ENCODE data around the gene PCBP2. TPM values are rescaled to one million over a fixed set of nuclear protein-coding genes. Genes with fewer than 3 reads are reported as not detected.
"Not testable (repeated sequence)": the region's sequence is repeated elsewhere in the genome, so short reads cannot be mapped to it uniquely, and the experiment has no call there.

Gene PCBP2
- total RNA-seq, 2 experiments from 2014 or later, result 995 to 1,012 TPM

GRCh38 chr12:53430116-53430515 lies 21.8 kb upstream of the PCBP2 start:
- ChIA-PET CTCF (interaction anchor here (0.9 to 2.0 kb wide), 2 partner anchors 8 to 48 kb away, joined by 3 to 5 read pairs; no protein-coding TSS in a partner anchor), POLR2A (no interaction called here)

GRCh38 chr12:53431187-53431586 lies 20.7 kb upstream of the PCBP2 start:
- POLR2A ChIA-PET, result no interaction called here
- CTCF ChIA-PET, result interaction anchor here (0.6 to 2.0 kb wide), 4 partner anchors 10 to 49 kb away, joined by 3 to 5 read pairs (median 3); no protein-coding TSS in a partner anchor

- CTCF ChIA-PET, result not testable (repeated sequence)
- POLR2A ChIA-PET, result interaction anchor here (0.7 kb wide), 1 partner anchor 18 kb away, joined by 3 read pairs; no protein-coding TSS in a partner anchor
These were observed 16.6 kb upstream of the PCBP2 start for GRCh38 chr12:53435326-53435725.

- CTCF ChIA-PET, result interaction anchor here (2.5 kb wide), 1 partner anchor 87 kb away, joined by 8 read pairs; no protein-coding TSS in a partner anchor
- POLR2A ChIA-PET, result interaction anchor here (0.7 kb wide), 2 partner anchors 18 to 116 kb away, joined by 3 to 4 read pairs; no protein-coding TSS in a partner anchor
These were observed 12.3 kb upstream of the PCBP2 start for GRCh38 chr12:53439582-53439981.

- POLR2A ChIA-PET, result interaction anchor here (0.6 to 1.1 kb wide), 2 partner anchors 13 to 97 kb away, joined by 4 to 5 read pairs; no protein-coding TSS in a partner anchor
- CTCF ChIA-PET, result interaction anchor here (0.7 to 2.5 kb wide), 7 partner anchors 10 to 220 kb away, joined by 3 to 8 read pairs (median 6); no protein-coding TSS in a partner anchor
These were observed 10.7 kb upstream of the PCBP2 start, which contains the start of gene PRR13 for GRCh38 chr12:53441040-53441833. TSS of gene PRR13 (plus strand) at chr12:53441734. CDS start at chr12:53442715, 981 bp downstream.

- CTCF ChIA-PET, result no interaction called here
- POLR2A ChIA-PET, result interaction anchor here (0.7 kb wide), 1 partner anchor 30 kb away, joined by 7 read pairs; no protein-coding TSS in a partner anchor
These were observed 7.9 kb upstream of the PCBP2 start for GRCh38 chr12:53443955-53444354.

GRCh38 chr12:53444593-53445325 lies 7.1 kb upstream of the PCBP2 start:
- ChIA-PET CTCF (interaction anchor here (0.7 kb wide), 1 partner anchor 14 kb away, joined by 3 read pairs; no protein-coding TSS in a partner anchor), POLR2A (interaction anchor here (0.7 kb wide), 1 partner anchor 30 kb away, joined by 7 read pairs; no protein-coding TSS in a partner anchor)

GRCh38 chr12:53450936-53451335 lies 966 bp upstream of the PCBP2 start:
- POLR2A ChIA-PET, result interaction anchor here (0.6 kb wide), 2 partner anchors 8 to 43 kb away, joined by 3 read pairs; no protein-coding TSS in a partner anchor
- CTCF ChIA-PET, result interaction anchor here (0.6 to 2.0 kb wide), 4 partner anchors 26 to 128 kb away, joined by 3 to 5 read pairs (median 4); no protein-coding TSS in a partner anchor

GRCh38 chr12:53452159-53453077 lies 516 bp downstream of the PCBP2 start:
- CTCF ChIA-PET, result interaction anchor here (0.8 to 1.0 kb wide), 2 partner anchors 17 to 22 kb away, joined by 3 read pairs; no protein-coding TSS in a partner anchor
- POLR2A ChIA-PET, result interaction anchor here (0.6 kb wide), 2 partner anchors 17 to 286 kb away, joined by 3 read pairs; no protein-coding TSS in a partner anchor

- POLR2A ChIA-PET, result interaction anchor here (0.9 to 3.0 kb wide), 3 partner anchors 20 to 47 kb away, joined by 3 to 13 read pairs (median 3); partner anchors contain the start of gene TARBP2
These were observed 2.2 kb downstream of the PCBP2 start for GRCh38 chr12:53453953-53454640.

GRCh38 chr12:53454707-53455106 lies 2.8 kb downstream of the PCBP2 start:
- CTCF ChIA-PET, result interaction anchor here (2.4 kb wide), 1 partner anchor 54 kb away, joined by 8 read pairs; no protein-coding TSS in a partner anchor
- POLR2A ChIA-PET, result interaction anchor here (0.6 to 3.0 kb wide), 5 partner anchors 20 to 122 kb away, joined by 3 to 13 read pairs (median 3); partner anchors contain the start of gene TARBP2

More at GRCh38 chr12:53453953-53454640, 2.2 kb downstream of the PCBP2 start:
- CTCF ChIA-PET, result interaction anchor here (2.4 kb wide), 1 partner anchor 55 kb away, joined by 8 read pairs; no protein-coding TSS in a partner anchor

- CTCF ChIA-PET, result no interaction called here
These were observed 4.9 kb downstream of the PCBP2 start for GRCh38 chr12:53456654-53457366.

GRCh38 chr12:53459097-53459496 lies 7.2 kb downstream of the PCBP2 start:
- CTCF ChIA-PET, result interaction anchor here (0.6 kb wide), 1 partner anchor 14 kb away, joined by 3 read pairs; no protein-coding TSS in a partner anchor
- POLR2A ChIA-PET, result interaction anchor here (1.4 kb wide), 1 partner anchor 23 kb away, joined by 3 read pairs; no protein-coding TSS in a partner anchor

More at GRCh38 chr12:53456654-53457366, 4.9 kb downstream of the PCBP2 start:
- POLR2A ChIA-PET, result no interaction called here

- CTCF ChIA-PET, result interaction anchor here (1.1 kb wide), 1 partner anchor 16 kb away, joined by 3 read pairs; no protein-coding TSS in a partner anchor
- POLR2A ChIA-PET, result interaction anchor here (0.7 kb wide), 1 partner anchor 14 kb away, joined by 3 read pairs; no protein-coding TSS in a partner anchor
These were observed 9.2 kb downstream of the PCBP2 start for GRCh38 chr12:53461059-53461458.

- ChIA-PET CTCF (interaction anchor here (1.1 kb wide), 1 partner anchor 15 kb away, joined by 3 read pairs; no protein-coding TSS in a partner anchor), POLR2A (interaction anchor here (0.7 kb wide), 1 partner anchor 13 kb away, joined by 3 read pairs; no protein-coding TSS in a partner anchor)
These were observed 9.7 kb downstream of the PCBP2 start for GRCh38 chr12:53461591-53461990.

GRCh38 chr12:53462935-53463334 lies 11.0 kb downstream of the PCBP2 start:
- CTCF ChIA-PET, result no interaction called here
- POLR2A ChIA-PET, result no interaction called here
